M059J (cell line): ENCODE results near the gene ZNF608. TPM values are rescaled to one million over a fixed set of nuclear protein-coding genes. Genes with fewer than 3 reads are reported as not detected.
A peak's percentile ranks its signal among the peaks of the same experiment; 100 is the strongest.

ENCODE experiments used
- DNase-seq: peaks from one replicate; pipeline ENCODE4 v3.0.0-alpha.2; 2012; ENCODE audit warnings: low read depth
- total RNA-seq: library from RNA; depleted of rRNA; stranded (reverse); fragments of >200 nt; shearing (Covaris generic); gene quantifications from 2 replicates; pipeline ENCODE4 v1.2.3, GENCODE V29; 2014

ZNF608 gene
- total RNA-seq, 1 experiment from 2014 or later: 18.0 TPM

- DNase-seq: peak; percentile 51
Measured at GRCh38 chr5:124752854-124753720, 6.6 kb upstream of the ZNF608 start.

DNA sequence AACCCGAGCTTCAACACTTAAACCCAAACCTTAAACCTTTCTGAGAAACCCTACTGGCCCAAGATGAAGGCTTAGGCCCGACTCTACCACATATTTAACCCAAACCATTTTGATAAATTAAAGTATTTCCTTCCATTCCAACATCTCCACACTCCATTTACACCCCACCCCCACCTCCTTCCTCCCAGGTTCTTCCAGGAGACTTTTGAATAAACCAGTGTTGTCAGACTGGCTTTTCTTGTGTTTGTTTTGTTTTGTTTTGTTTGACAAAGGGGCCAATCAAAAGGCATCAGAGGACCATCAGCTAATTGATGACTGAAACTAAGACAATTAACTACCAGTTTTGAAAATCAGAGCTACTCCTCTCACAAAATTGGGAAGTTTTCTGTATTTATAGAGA is 4.6 kb upstream of the ZNF608 start:
- no peak for DNase-seq

GRCh38 chr5:124748687-124749594 is 2.5 kb upstream of the ZNF608 start:
- peak; percentile 97 for DNase-seq

GRCh38 chr5:124747791-124748686 is 1.6 kb upstream of the ZNF608 start:
- peak; percentile 59 for DNase-seq

- DNase-seq: peak; percentile 96
Measured at GRCh38 chr5:124746916-124747790, 714 bp upstream of the ZNF608 start.

- peak; percentile 20 for DNase-seq
Measured at GRCh38 chr5:124745007-124745927, 1.2 kb downstream of the ZNF608 start.

DNA sequence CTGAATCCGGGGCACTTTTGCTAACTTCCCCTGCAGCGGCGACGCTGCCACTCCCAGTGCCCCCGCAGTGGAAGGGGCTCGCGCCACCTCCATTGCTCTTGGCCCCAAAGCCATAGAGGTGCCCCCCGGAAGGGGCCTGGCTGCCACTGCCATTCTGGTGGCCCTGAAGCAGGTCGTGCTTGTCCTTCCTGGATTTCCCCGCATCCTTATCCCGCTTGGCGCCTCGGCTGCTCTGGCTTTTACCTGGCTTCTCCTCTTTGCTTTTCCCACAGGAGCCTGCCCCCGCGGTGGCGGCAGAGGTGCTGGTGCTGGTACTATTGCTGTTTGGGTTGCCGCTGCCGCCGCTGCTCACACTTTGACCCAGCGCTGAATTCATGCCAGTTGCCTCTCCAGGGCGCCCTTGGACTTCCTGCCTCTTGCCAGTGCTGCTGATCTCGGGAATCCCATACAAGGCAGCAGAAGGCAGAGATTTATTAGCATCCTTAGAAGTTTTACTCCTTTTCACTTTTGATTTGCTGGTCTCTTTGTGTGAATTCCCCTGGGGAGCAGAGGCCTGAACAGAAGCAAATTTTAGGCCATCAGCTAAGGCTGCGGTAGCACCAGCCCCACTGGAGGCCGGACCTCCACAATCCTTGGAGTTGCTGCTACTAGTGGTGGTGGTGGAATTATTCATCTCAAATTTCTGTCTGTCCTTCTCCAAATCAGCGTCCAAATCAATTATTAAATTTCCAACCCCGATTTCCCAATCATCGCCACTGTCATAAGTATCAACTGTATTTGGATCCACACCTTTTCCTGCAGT is 2.1 kb downstream of the ZNF608 start:
- peak; percentile 71 for DNase-seq

DNA sequence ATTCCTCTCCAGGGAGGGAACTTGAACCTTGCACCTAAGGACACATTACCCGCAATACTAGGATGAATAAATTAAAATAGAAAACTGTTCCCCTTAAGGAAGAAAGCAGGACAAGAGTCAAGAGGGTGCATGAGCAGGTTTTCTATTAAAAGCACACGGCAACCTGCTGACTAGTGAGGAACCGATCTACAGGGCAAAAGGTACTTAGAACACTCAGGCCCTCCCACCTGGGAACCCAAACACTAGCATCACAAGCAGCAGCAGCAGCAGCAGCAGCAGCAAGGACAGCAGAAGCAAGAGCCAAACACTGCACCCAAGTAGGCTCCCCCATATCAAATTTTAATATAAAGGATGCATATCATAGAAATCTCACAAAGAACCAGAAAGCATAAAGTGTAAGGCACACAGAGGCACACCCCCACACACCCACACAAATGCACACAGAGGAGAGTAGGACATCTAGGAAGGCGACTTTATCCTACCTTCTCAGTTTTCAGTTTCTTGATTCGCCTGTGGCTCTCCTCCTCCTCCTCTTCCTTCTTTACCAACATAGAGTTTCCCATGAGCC is 2.8 kb downstream of the ZNF608 start:
- DNase-seq: peak; percentile 46

DNA sequence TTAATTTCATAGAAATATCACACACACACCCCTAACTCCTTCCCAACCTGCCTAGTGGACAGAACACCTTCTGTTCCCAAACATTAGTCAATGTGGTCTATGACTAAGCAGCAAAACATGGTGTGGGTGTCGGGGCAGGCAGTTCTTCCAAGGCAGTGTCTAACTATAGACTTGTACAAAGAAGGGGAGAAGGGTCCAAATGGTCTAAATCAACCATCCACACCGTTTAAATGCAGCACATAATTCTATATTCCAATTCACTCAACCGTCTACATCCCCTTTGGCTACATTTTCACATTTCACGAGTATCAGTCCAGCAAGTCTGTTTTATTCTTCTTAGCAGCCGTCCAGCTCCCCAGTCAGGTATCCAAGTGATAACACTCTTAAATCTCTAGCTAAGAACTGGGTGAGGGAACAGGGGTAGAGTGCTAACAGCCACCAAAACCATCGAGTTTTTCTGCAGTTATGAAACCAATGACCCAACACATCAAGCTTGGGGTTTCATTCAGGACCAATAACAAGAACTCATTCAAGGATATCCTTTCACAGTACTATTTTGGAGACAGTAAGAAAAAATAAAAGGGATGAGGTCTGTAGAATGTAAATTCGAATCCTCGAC is 3.3 kb downstream of the ZNF608 start:
- peak; percentile 93 for DNase-seq

DNA sequence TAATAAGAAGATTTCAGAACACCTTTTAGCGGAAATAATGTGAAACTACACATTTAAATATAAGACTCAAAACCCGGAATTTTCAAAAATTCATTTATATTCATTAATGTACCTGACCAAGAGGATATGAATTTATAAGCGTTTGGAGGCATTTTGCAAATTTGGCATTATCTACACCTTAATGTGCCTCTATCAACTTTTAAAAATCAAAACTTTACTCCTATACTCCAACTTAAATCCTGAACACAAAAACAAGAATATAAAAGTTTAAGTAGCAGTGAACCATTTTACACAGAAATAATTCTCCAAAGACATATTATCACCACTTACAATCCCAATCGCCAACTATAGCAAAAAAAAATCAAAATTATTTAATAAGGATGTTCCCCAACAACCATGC is 3.9 kb downstream of the ZNF608 start:
- no peak for DNase-seq

- DNase-seq: peak; percentile 99
Measured at GRCh38 chr5:124741711-124742496, 4.5 kb downstream of the ZNF608 start.

- peak; percentile 92 for DNase-seq
Measured at GRCh38 chr5:124740991-124741583, 5.4 kb downstream of the ZNF608 start.

GRCh38 chr5:124740071-124740470 is 6.4 kb downstream of the ZNF608 start:
- DNase-seq: no peak

- no peak for DNase-seq
Measured at GRCh38 chr5:124739634-124740025, 6.8 kb downstream of the ZNF608 start.

DNA sequence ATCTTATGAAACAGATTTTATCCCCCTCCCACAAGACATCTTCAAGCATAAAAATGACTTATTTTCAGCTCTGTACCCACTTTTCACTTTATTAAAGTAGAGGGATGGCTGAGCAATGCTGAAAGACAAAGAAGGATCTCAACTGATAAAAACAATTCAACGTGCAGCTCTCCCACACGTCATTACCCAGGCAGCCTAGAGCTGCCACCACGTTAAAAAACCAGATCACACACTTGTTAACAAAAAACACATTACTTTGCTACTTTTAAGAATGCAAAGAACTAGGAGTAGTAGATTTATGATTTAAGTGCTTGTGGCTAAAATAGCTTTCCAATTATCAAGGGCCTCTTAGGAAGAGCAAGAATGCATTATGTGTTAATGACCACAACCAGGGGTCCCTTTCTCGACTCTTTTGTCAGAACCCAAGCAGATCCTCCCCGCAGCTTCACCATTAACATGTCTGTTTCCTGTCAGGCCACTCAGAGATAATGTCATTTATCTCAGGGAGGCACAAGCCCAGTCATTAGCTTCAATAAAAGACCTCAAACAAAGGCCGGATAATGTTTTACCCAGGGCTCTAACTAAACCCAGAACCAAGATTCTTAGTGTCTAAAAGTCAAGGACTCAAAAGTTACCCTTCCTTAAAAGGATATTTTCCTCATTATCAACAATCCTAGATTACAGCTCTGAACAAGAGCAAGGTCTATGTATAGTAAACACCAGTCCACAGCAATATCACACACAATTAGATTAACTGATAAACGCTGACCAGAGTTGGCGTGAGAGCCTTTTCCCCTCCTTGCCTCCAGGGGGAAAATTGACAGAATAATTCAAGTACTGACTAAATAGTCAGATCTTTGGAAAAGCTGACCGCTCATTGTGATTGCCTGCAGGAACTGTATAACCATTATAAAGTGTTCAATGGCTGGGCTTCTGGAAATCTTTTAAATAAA is 7.5 kb downstream of the ZNF608 start:
- DNase-seq: peak; percentile 24
